ENCODE data around the gene MRPL53.

The MRPL53 gene

DNA sequence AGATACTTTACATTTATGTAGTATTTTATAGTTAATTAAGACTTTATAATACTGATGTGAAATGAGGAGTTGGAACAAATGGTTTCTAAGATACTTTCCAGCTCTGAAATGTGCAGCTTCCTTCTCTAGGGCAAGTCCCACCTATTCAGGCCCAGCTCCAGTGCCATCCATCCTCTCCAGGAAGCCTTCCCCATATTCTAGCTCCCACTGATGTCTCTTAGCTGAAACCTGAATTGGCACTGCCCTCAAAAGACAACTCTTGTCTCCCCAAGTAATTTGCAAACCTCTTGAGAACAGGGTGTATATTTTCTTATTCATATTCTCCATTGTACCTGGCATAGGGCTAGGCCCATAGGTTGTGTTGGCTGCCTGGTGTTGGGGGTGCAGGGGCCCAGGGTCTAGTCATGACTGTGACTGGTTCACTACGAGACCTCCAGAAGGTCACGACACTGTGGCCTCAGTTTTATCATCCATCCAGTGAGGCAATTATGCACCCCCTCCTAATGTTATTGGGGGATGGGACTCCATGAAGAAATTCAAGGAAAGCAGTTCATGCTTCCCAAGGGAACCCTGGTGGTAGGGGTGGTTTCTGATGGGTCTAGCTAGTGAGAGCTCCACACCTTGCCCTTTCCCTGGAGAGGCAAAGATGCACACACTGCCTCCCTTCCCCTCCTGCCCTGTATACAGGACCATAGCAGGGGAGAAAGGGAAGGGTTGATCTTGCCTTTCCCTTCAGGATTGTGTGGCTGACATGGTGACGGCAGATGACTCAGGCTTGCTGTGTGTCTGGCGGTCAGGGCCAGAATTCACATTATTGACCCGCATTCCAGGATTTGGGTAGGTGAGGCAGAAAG, 48.1 kb downstream of the MRPL53 start:
- no peak for DNase-seq

DNA sequence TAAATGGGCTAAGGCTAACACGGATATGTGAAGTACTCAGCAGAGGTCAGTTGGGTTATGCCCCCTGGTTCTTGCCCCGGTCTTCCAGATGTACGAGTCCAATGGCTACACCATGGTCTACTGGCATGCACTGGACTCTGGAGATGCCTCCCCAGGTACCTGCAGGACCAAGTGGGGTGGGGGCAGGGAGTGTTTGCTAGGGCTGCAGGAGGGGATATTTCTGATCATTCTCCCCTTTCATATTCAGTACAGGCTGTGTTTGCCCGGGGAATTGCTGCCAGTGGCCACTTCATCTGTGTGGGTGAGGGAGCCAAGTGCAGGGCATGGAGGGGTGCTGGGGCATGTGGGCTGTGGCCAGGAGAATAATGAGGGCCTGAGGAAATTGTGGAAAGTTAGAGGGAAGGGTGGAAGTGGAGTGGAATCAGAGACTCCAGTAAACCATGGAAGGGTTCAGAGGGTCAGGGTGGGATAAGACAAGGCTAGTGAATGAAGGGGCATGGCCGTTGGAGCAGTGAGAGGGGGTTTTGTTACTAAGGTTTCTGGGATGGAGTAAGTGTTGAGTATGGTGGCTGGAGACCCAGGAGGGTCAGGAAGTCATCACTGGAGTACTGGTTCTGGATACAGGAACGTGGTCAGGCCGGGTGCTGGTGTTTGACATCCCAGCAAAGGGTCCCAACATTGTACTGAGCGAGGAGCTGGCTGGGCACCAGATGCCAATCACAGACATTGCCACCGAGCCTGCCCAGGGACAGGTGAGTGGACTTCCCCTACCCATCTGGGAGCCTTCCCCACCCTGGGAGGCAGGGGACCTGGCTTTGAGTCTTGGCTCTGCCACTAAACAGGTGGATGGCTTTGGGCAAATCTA, 49.0 kb downstream of the MRPL53 start:
- no peak for DNase-seq
